ENCODE measurements around the gene RHNO1. TPM values are rescaled to one million over a fixed set of nuclear protein-coding genes. Genes with fewer than 3 reads are reported as not detected.

Gene RHNO1
- total and polyA plus RNA-seq, 2 of the 4 experiments (the other 2 are of a cell fraction): 26.1 to 30.6 TPM

DNA sequence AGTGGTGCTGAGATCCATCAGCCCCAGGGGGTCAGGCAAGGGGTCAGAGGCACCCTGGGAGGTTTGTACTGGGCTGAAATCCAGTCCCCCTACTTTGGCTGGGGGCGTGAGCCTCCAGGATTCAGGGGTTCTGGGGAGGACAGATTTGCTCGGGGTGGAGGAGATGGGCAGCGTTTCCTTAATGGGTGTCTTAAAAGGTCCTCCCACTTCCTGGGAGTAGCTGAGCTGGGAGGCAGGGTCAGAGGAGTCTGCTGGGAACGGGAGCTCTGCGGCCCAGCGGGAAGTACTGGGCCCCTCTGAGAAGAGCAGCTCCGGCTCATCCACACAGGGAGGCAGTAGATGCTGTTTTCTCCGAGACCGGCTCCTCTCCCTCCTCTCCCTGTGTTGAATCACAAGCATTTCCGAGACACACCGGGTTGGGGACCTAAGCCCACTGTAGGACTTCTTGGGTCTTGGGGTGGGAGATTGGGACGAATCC, 18.0 kb upstream of the RHNO1 start:
- H2BK15ac ChIP-seq (ENCODE audit: low read depth, low read length): no peak overlapping the region
- DNase-seq: no peak
- H3K27ac ChIP-seq (ENCODE audit: insufficient read depth, low read length): no peak overlapping the region
- H4K5ac ChIP-seq (ENCODE audit: low read depth, low read length): no peak overlapping the region
- H3K27me3 ChIP-seq (ENCODE audit: control insufficient read depth, insufficient read depth, low read length): no peaks in the 10 kb centered on the region
- H3K4me2 ChIP-seq (ENCODE audit: low read depth, low read length): no peak overlapping the region
- H3K14ac ChIP-seq (replicated peaks; ENCODE audit: low read depth, low read length): no peak overlapping the region
- H2BK5ac ChIP-seq (ENCODE audit: low read depth, low read length, poor library complexity, severe bottlenecking): no peak overlapping the region
- H3K4me1 ChIP-seq (ENCODE audit: control insufficient read depth, insufficient read depth, low read length): no peaks in the 10 kb centered on the region
- no peak overlapping the region for H3K18ac ChIP-seq (ENCODE audit: low read depth, low read length)
- in situ Hi-C loops (cut with MboI; ENCODE audit: low sequenced_read_pairs) (loop anchor here (10.0 kb wide), 1 partner anchor 176 kb away; no protein-coding TSS in a partner anchor), dilution Hi-C loops (cut with HindIII; ENCODE audit: low sequenced_read_pairs, unreplicated experiment) (no loop called here), intact Hi-C loops (cut with micrococcal nuclease) (no loop called here)
- BruUV-seq (replicated peaks): no TSS peak
- H3K36me3 ChIP-seq (ENCODE audit: control insufficient read depth, insufficient read depth, low read length): peaks cover 6% of the 10 kb centered on the region
- no peaks in the 10 kb centered on the region for H3K9me1 ChIP-seq (ENCODE audit: insufficient read depth, low read length)
- no peak overlapping the region for H2BK120ac ChIP-seq (ENCODE audit: low read depth, low read length)
- H4K91ac ChIP-seq (ENCODE audit: insufficient read depth, low read depth, low read length): no peak overlapping the region
- TF ChIP-seq, protein P1, sequence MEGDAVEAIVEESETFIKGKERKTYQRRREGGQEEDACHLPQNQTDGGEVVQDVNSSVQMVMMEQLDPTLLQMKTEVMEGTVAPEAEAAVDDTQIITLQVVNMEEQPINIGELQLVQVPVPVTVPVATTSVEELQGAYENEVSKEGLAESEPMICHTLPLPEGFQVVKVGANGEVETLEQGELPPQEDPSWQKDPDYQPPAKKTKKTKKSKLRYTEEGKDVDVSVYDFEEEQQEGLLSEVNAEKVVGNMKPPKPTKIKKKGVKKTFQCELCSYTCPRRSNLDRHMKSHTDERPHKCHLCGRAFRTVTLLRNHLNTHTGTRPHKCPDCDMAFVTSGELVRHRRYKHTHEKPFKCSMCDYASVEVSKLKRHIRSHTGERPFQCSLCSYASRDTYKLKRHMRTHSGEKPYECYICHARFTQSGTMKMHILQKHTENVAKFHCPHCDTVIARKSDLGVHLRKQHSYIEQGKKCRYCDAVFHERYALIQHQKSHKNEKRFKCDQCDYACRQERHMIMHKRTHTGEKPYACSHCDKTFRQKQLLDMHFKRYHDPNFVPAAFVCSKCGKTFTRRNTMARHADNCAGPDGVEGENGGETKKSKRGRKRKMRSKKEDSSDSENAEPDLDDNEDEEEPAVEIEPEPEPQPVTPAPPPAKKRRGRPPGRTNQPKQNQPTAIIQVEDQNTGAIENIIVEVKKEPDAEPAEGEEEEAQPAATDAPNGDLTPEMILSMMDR (conservative IDR thresholded peaks at IDR 0.05; ENCODE audit: low read depth, low read length): no peak
- TF ChIP-seq MAFK (IDR thresholded peaks at IDR 0.05; ENCODE audit: low read depth, low read length): no peak
- no peak for TF ChIP-seq FOS (IDR thresholded peaks at IDR 0.05; ENCODE audit: low read depth, low read length)
- TF ChIP-seq NFE2L2 (IDR thresholded peaks at IDR 0.05; ENCODE audit: low read depth, low read length): no peak
- TF ChIP-seq RFX5 (IDR thresholded peaks at IDR 0.05; ENCODE audit: low read depth, low read length): no peak
- TF ChIP-seq CEBPB (IDR thresholded peaks at IDR 0.05; ENCODE audit: low read depth, low read length): no peak
- no peak for TF ChIP-seq ELK1 (IDR thresholded peaks at IDR 0.05; ENCODE audit: borderline replicate concordance, low read depth, low read length)
- no peak for TF ChIP-seq POLR2A (IDR thresholded peaks at IDR 0.05; ENCODE audit: low read depth, low read length)
- TF ChIP-seq RCOR1 (IDR thresholded peaks at IDR 0.05; ENCODE audit: insufficient replicate concordance, low read length): no peak
- TF ChIP-seq CHD1 (IDR thresholded peaks at IDR 0.05; ENCODE audit: low read depth, low read length): no peak
- TF ChIP-seq MXI1 (IDR thresholded peaks at IDR 0.05; ENCODE audit: borderline replicate concordance, low read depth, low read length): no peak
- no peak overlapping the region for H2AFZ ChIP-seq (replicated peaks; ENCODE audit: low read length, poor library complexity)
- H3K56ac ChIP-seq (ENCODE audit: extremely low read depth, insufficient read depth, low read length): no peak overlapping the region
- no peak overlapping the region for H3K4me3 ChIP-seq (ENCODE audit: insufficient read depth, low read depth, low read length)
- no peak overlapping the region for H3K9ac ChIP-seq (ENCODE audit: low read depth, low read length)
- H3K23ac ChIP-seq (ENCODE audit: low read depth, low read length): no peak overlapping the region
- H2BK20ac ChIP-seq (ENCODE audit: low read depth, low read length): no peak overlapping the region
- H3K4ac ChIP-seq (ENCODE audit: low read depth, low read length): no peak overlapping the region
- ATAC-seq (ENCODE audit: low read depth): no peak
- H3K9me3 ChIP-seq (ENCODE audit: control insufficient read depth, insufficient read depth, low read length): no peaks in the 10 kb centered on the region
- H4K8ac ChIP-seq (ENCODE audit: low read depth in 2 of 2, low read length in 2 of 2): no peak overlapping the region
- H2AK5ac ChIP-seq (ENCODE audit: low read depth, low read length): no peak overlapping the region
- no CpG with 5 or more reads among the region's 12 CpGs for WGBS, 2 experiments (ENCODE audit: extremely low coverage in 2 of 2, insufficient read length in 1 of 2)
- no peaks in the 10 kb centered on the region for H3K79me1 ChIP-seq (ENCODE audit: low read depth in 1 of 2, low read length in 2 of 2)
- CTCF ChIA-PET: no interaction called here
- H2AK9ac ChIP-seq (replicated peaks; ENCODE audit: low read depth, low read length, poor library complexity): no peak overlapping the region
- H4K20me1 ChIP-seq (ENCODE audit: insufficient read depth, low read length): no peaks in the 10 kb centered on the region
- POLR2A ChIA-PET (ENCODE audit: unreplicated experiment): no interaction called here

Measured in IMR-90 (cell line).